Loucy (cell line): ENCODE data around the gene CDH5.

Experiments used
- H2AFZ ChIP-seq: fragments of 200-600 bp; sonication (generic); 2 replicates; pipeline ENCODE4 v1.6.0; 2016; ENCODE audit warnings: antibody characterized with exemption, mild to moderate bottlenecking, low read length, moderate library complexity
- H3F3A ChIP-seq: fragments of 200-600 bp; 2 replicates; pipeline ENCODE4 v1.6.0; 2016; ENCODE audit warnings: antibody characterized with exemption, low read depth, mild to moderate bottlenecking
- H3K27me3 ChIP-seq: fragments of 200-600 bp; sonication (generic); 2 replicates; pipeline ENCODE4 v1.6.1; 2014; ENCODE audit warnings: low read length, mild to moderate bottlenecking; ENCODE audit not compliant: insufficient read depth, poor library complexity, severe bottlenecking
- H3K36me3 ChIP-seq: fragments of 200-600 bp; sonication (generic); 2 replicates; pipeline ENCODE4 v1.6.1; 2016; ENCODE audit warnings: low read length; ENCODE audit not compliant: insufficient read depth
- H3K4me1 ChIP-seq: fragments of 200-600 bp; sonication (generic); 2 replicates; pipeline ENCODE4 v1.5.1; 2014; ENCODE audit warnings: low read length, mild to moderate bottlenecking; ENCODE audit not compliant: insufficient read depth, poor library complexity, severe bottlenecking
- H3K4me2 ChIP-seq: fragments of 200-600 bp; sonication (generic); 2 replicates; pipeline ENCODE4 v1.6.0; 2014; ENCODE audit warnings: antibody characterized with exemption, low read length, low read depth, mild to moderate bottlenecking; ENCODE audit not compliant: poor library complexity, severe bottlenecking
- H3K4me3 ChIP-seq: fragments of 200-600 bp; sonication (generic); 2 replicates; pipeline ENCODE4 v1.5.1; 2014; ENCODE audit warnings: low read length, mild to moderate bottlenecking, mixed read lengths; ENCODE audit not compliant: poor library complexity, severe bottlenecking
- H3K79me2 ChIP-seq: fragments of 200-600 bp; sonication (generic); 2 replicates; pipeline ENCODE4 v1.6.1; 2014; ENCODE audit warnings: low read length; ENCODE audit not compliant: insufficient read depth
- H3K9ac ChIP-seq: fragments of 200-600 bp; sonication (generic); 2 replicates; pipeline ENCODE4 v1.6.0; 2014; ENCODE audit warnings: mild to moderate bottlenecking, low read depth, low read length, moderate library complexity; ENCODE audit not compliant: poor library complexity, severe bottlenecking
- H3K9me2 ChIP-seq: fragments of 200-600 bp; sonication (generic); replicated peaks from 2 replicates; pipeline ENCODE4 v1.6.1; 2016; ENCODE audit warnings: low read depth, low read length, mixed read lengths
- H3K9me3 ChIP-seq: fragments of 200-600 bp; sonication (generic); 2 replicates; pipeline ENCODE4 v1.6.1; 2014; ENCODE audit warnings: mild to moderate bottlenecking, antibody characterized with exemption, low read length, low read depth; ENCODE audit not compliant: insufficient read depth
- H4K20me1 ChIP-seq: fragments of 200-600 bp; sonication (generic); 2 replicates; pipeline ENCODE4 v1.6.0; 2014; ENCODE audit warnings: antibody characterized with exemption, low read length, mild to moderate bottlenecking; ENCODE audit not compliant: insufficient read depth, poor library complexity, severe bottlenecking
- EZH2phosphoT487 ChIP-seq: fragments of 200-600 bp; IDR thresholded peaks from 2 replicates; pipeline ENCODE4 v1.6.1; 2018; ENCODE audit warnings: antibody characterized with exemption, mild to moderate bottlenecking, moderate library complexity, borderline replicate concordance
- TF ChIP-seq, protein P1 (sequence below): fragments of 200-600 bp; sonication (generic); conservative IDR thresholded peaks from 2 replicates; pipeline ENCODE4 v1.5.1; 2014; ENCODE audit warnings: mild to moderate bottlenecking, antibody characterized with exemption, low read length

The CDH5 gene

DNA sequence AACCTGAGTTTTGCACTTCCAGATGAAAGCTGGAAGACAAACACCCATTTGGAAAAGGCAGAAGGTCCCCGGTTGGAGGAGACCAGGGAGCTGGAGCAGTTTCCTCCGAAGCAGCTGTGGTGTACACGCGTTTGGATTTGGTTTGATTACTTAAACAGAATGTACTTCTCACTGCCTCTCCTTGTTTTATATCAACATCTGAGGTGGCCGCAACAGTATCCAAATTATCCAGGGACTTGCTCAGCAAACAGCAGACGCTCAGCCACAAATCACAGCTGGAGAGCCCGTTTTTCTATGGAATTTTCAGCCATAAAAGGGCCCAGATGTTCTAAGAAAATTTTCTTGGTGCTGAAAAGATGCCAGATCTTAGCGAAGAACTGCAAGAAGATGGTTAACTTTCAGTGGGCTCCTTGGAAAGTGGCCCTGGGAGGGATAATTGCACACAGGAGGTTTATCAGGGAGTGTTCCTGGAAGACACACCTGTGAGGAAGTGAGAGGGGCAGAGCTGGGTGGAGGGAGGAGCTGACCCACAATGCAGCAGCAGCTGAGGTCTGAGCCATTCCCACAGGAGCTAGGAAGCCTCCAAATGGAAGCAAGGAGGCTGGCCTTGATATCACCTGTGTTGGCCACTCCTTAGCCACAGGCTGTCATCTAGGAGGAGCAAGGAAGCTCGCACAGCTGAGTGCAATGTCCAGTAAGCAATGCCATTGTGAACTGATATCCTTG, 28.9 kb upstream of the CDH5 start:
- H3K4me1 ChIP-seq, result no peaks in the 10 kb centered on the region
- no peaks in the 10 kb centered on the region for H3K27me3 ChIP-seq
- no peaks in the 10 kb centered on the region for H3K79me2 ChIP-seq
- H3K4me2 ChIP-seq, result no peak overlapping the region
- H3K4me3 ChIP-seq, result no peak overlapping the region
- H3K9ac ChIP-seq, result no peak overlapping the region
- H4K20me1 ChIP-seq, result no peaks in the 10 kb centered on the region
- no peak overlapping the region for H2AFZ ChIP-seq
- no peaks in the 10 kb centered on the region for H3K9me3 ChIP-seq
- no peaks in the 10 kb centered on the region for H3K9me2 ChIP-seq
- no peaks in the 10 kb centered on the region for H3F3A ChIP-seq
- no peaks in the 10 kb centered on the region for H3K36me3 ChIP-seq
- TF ChIP-seq, protein P1, sequence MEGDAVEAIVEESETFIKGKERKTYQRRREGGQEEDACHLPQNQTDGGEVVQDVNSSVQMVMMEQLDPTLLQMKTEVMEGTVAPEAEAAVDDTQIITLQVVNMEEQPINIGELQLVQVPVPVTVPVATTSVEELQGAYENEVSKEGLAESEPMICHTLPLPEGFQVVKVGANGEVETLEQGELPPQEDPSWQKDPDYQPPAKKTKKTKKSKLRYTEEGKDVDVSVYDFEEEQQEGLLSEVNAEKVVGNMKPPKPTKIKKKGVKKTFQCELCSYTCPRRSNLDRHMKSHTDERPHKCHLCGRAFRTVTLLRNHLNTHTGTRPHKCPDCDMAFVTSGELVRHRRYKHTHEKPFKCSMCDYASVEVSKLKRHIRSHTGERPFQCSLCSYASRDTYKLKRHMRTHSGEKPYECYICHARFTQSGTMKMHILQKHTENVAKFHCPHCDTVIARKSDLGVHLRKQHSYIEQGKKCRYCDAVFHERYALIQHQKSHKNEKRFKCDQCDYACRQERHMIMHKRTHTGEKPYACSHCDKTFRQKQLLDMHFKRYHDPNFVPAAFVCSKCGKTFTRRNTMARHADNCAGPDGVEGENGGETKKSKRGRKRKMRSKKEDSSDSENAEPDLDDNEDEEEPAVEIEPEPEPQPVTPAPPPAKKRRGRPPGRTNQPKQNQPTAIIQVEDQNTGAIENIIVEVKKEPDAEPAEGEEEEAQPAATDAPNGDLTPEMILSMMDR, result no peak
- TF ChIP-seq EZH2phosphoT487, result no peak

DNA sequence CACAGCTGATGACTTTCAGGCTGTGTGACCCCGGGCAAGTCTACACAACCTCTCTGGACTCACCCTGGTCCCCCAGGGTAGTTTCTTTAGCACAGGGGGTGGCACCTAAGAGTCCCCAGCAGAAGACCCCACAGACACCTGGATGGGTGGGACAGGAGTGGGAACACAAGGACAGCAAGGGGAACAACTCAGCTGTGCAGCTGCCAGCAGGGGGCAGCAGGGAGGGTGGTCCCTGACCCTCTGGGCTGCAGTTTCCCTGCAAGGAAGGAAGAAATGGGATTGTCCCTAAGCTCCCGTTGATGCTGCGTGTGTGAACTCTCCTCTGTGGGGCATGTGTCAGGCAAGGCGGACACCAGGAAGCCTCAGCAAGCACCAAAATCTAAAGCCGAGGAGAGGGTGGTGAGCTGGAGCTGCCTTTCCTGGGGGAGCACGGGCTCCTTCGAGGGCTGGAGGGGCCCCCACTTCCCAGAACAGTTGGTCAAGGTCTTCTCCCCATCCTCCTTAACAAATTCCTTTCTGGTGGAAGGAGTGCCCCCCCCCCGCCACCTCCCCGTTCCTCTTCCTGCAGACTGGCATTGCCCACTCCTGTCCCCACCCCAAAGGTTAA, 24.1 kb upstream of the CDH5 start:
- Histone ChIP-seq H3K4me1 (no peaks in the 10 kb centered on the region), H3K9ac (no peak overlapping the region), H3K4me2 (no peak overlapping the region), H3K4me3 (no peak overlapping the region), H3K79me2 (no peaks in the 10 kb centered on the region), H3K36me3 (no peaks in the 10 kb centered on the region), H3F3A (no peaks in the 10 kb centered on the region), H3K27me3 (no peaks in the 10 kb centered on the region), H3K9me3 (no peaks in the 10 kb centered on the region), H3K9me2 (no peaks in the 10 kb centered on the region), H4K20me1 (no peaks in the 10 kb centered on the region), H2AFZ (no peak overlapping the region)
- TF ChIP-seq, protein P1, result peak; percentile 87
- TF ChIP-seq EZH2phosphoT487, result no peak

DNA sequence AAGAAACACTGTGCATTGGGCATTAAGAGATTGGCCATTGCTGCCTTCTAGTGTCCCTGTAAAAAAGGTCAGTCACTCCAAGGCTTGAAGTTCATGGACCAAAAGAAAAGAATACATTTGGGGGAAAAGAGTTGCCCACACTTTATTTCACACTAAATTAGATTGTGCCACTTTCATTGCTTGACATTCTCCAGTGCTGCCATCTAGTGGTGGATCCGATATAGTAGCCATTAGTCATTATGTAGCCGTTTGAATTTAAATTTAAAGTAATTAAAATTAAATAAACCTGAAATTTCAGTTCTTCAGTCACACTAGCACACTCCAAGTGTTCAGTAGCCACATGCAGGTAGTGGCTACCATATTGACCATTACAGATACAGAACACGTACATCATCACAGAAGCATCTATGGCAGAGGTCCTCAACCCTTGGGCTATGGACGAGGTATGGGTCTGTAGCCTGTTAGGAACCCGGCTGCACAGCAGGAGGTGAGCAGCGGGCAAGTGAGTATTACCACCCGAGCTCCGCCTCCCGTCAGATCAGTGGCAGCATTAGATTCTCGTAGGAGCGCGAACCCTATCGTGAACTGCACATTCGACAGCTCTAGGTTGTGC, 21.9 kb upstream of the CDH5 start:
- Histone ChIP-seq H3K4me3 (no peak overlapping the region), H3K4me1 (no peaks in the 10 kb centered on the region), H3K36me3 (no peaks in the 10 kb centered on the region), H2AFZ (peak overlapping the region; percentile 44; the same call in 1 of the 2 replicates), H3K27me3 (no peaks in the 10 kb centered on the region), H3K9me3 (no peaks in the 10 kb centered on the region), H3K9ac (no peak overlapping the region), H3K9me2 (no peaks in the 10 kb centered on the region), H4K20me1 (no peaks in the 10 kb centered on the region), H3K4me2 (no peak overlapping the region), H3K79me2 (no peaks in the 10 kb centered on the region), H3F3A (no peaks in the 10 kb centered on the region)
- no peak for TF ChIP-seq EZH2phosphoT487
- TF ChIP-seq, protein P1, result peak; percentile 76
